Astrocyte of the cerebellum (primary cell): ENCODE data around the gene LRRC1.

Experiments used
- DNase-seq: peaks from one replicate; pipeline ENCODE4 v3.0.0-alpha.2; 2011; ENCODE audit warnings: low read depth
- H3K4me3 ChIP-seq: 2 replicates; pipeline ENCODE4 v1.5.1; 2011; ENCODE audit warnings: mild to moderate bottlenecking, low read depth, low read length, moderate library complexity
- in situ Hi-C: cut with HindIII; loops from 2 replicates; pipeline ENCODE4 v1.10.0; 2017; ENCODE audit warnings: low sequenced_read_pairs
- TF ChIP-seq, protein P1 (sequence below): IDR thresholded peaks from 2 replicates; pipeline ENCODE4 v1.5.1; 2012; ENCODE audit warnings: low read length, low read depth, moderate library complexity, mild to moderate bottlenecking; ENCODE audit errors: missing control alignments

LRRC1 gene

DNA sequence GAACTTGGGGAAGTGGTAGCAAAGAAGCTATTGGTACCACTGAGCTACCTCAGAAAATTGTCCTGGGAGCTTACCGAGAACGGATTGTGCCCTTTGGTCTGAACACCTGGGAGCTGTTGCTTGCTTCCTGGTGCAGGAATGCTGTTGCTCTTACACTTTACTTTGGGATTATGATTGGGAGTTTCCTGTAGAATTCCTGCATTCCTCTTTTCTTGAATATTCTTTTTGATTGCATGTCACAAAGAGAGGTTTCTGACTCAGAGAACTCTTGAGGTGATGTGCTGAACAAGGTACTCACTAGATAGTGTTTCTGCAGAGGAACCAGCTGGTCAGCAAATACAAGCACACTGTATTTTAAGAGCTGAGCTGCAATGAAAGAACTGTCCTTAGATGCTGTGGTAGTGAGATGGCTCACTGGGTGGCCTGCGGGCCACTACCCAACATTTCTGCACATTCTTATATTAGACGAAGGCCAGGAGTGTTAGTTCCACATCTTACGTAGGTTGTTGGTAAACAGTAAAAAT, 35.0 kb downstream of the LRRC1 start:
- no peak overlapping the region for H3K4me3 ChIP-seq
- no peak for DNase-seq
- in situ Hi-C loops, result no loop called here
- TF ChIP-seq, protein P1, sequence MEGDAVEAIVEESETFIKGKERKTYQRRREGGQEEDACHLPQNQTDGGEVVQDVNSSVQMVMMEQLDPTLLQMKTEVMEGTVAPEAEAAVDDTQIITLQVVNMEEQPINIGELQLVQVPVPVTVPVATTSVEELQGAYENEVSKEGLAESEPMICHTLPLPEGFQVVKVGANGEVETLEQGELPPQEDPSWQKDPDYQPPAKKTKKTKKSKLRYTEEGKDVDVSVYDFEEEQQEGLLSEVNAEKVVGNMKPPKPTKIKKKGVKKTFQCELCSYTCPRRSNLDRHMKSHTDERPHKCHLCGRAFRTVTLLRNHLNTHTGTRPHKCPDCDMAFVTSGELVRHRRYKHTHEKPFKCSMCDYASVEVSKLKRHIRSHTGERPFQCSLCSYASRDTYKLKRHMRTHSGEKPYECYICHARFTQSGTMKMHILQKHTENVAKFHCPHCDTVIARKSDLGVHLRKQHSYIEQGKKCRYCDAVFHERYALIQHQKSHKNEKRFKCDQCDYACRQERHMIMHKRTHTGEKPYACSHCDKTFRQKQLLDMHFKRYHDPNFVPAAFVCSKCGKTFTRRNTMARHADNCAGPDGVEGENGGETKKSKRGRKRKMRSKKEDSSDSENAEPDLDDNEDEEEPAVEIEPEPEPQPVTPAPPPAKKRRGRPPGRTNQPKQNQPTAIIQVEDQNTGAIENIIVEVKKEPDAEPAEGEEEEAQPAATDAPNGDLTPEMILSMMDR, result no peak

DNA sequence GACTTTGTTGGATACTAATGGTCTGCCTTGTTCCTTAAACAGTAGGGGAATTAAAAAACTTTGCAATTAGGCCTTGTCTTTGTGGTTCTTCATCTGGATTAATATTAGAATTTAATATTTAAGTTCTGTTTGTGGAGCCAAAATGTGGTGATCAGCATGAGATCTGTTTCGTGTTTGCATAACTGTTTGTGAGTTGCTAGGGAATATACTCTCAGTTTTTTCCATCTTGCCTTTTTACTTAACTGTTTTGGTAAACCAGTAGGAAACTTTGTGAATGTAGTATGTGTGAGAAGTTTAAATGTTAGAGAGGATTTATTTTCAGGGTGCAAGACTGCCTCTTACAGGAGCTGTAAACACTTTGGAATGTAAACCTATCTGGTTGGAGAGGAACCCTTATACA, 35.6 kb downstream of the LRRC1 start:
- no peak overlapping the region for H3K4me3 ChIP-seq
- in situ Hi-C loops, result no loop called here
- DNase-seq, result no peak
- TF ChIP-seq, protein P1, result no peak

DNA sequence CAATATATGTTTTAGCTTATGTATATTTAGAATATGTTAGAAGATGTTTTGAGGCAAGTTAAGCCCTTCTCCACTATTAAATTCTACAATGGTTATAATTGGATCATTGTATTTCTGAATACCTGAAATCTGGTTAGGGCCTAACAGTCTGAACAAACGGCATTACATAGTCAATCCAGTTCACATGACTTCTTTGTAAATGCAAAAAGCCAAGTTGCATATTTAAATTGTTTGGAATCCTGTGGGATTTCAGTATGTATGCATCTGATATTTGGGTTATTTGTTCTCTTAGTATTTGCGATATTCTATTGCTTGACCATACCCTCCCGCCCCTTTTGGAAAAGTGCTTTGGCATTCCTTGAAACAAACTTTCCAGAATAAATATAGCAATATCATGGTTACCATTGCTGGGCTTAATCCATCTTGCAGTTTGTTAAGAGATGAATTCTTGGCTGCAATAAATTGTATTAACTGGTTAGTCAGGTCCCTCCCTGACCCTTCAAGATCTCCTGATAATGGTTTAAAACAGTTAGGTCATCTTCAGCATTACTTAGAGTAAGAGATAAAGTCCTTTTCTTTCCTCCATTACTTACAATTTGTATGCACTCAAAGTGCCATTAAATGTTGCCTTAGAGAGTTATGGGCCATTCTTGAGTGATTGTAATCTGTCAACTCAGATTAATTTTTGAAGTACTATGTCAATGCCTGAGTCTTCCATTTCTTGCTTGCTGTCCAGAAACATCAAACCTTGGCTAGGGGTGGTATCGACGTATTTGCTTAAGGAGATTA, 36.5 kb downstream of the LRRC1 start:
- TF ChIP-seq, protein P1, result no peak
- H3K4me3 ChIP-seq, result no peak overlapping the region
- no peak for DNase-seq
- in situ Hi-C loops, result no loop called here

DNA sequence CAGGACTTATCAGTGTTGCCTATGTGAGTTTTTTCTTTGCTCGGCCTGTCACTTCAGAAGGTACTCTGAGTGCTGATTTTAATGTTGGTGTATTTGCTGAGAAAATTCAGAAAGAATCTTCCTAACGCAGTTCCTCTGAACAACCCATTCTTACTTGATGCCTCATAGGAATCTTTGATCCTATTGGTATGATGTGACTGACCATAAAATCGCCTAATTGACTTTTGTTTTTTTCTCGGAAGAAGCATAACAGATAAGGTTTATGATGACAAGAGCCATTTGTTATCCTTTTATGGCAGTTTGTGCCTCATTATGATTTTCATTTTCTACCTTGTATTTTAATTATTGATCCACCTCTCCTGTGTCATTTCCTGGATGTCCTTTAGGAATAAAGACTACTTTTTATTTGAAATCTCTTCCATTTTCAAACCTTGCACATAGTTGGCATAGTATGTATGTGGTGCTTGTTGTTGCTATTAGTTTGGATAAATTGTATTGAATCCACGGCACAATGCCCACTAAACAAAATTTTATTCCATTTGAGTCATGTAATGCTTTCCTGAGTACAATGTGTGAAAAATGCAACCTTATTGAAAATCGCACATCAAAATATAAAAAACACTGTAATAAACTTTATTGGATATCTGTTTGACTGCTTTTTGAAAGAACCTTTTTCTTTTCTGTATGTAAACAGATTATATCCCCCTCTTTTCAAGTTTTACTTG, 37.3 kb downstream of the LRRC1 start:
- in situ Hi-C loops, result no loop called here
- no peak for DNase-seq
- TF ChIP-seq, protein P1, result no peak
- H3K4me3 ChIP-seq, result no peak overlapping the region

DNA sequence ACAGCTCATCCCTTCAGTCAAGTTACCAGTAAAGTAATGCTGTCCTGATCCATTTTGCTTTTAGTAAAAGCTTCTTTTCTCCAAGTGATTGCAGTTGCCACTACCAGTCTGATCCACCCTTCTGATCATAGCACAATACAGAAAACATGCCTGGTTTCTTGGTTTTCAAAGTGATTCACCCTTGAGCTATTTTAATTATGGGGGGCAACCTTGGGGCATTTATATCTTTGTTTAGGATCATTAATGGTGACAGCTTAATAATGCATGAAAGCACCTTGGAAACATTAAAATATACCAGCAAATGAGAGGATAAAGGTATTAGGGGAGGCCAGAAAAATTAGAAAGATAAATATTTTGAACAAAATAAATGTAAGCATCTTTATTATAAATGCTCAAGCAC, 38.4 kb downstream of the LRRC1 start:
- DNase-seq, result no peak
- H3K4me3 ChIP-seq, result no peak overlapping the region
- TF ChIP-seq, protein P1, result no peak
- in situ Hi-C loops, result no loop called here

DNA sequence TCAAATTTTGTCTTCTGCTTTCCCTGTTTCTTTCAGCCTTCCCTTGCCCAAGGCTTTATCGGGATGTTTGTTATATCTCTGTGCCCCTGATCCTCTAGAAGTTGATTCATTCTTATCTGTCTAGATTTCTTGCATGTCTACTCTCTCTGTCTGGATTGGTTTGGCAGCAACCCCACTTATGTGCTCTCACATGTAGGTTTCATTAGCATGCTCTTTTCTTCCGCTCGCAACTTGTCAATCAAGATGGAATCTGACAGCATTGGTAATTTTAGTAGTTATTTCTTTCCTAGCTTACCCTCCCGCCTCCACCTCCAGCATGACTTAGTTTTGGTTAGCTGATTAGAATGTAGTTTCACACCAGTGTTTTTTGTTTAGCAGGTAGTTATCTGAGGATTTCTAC, 39.3 kb downstream of the LRRC1 start:
- DNase-seq, result no peak
- H3K4me3 ChIP-seq, result no peak overlapping the region
- TF ChIP-seq, protein P1, result no peak
- in situ Hi-C loops, result no loop called here
